Skin of body (tissue), 2 donors: ENCODE results near the gene BMP7. TPM values are rescaled to one million over a fixed set of nuclear protein-coding genes. Genes with fewer than 3 reads are reported as not detected.

Experiments
- DNase-seq: peaks from one replicate; lab custom pipeline; 2025; lab: John Stamatoyannopoulos, UW
- total RNA-seq: library from RNA; depleted of rRNA; stranded (reverse); fragments of >200 nt; gene quantifications from one replicate; pipeline ENCODE4 v1.2.3, GENCODE V29; 2014

Gene BMP7
- 15.0 TPM for total RNA-seq

- no peak for DNase-seq
These were observed at the start of gene BMP7 for GRCh38 chr20:57266291-57267157. Gene BMP7 (minus strand): TSS chr20:57266641. CDS start chr20:57266122, 519 bp downstream.

- no peak for DNase-seq
These were observed 49.6 kb upstream of the BMP7 start for GRCh38 chr20:57315976-57316480.

GRCh38 chr20:57315083-57315975 lies 48.9 kb upstream of the BMP7 start:
- DNase-seq, result no peak

- DNase-seq, result no peak
These were observed 47.5 kb upstream of the BMP7 start for GRCh38 chr20:57313951-57314350.

GRCh38 chr20:57313230-57313629 lies 46.8 kb upstream of the BMP7 start:
- DNase-seq, result no peak

- DNase-seq, result no peak
These were observed 45.7 kb upstream of the BMP7 start for GRCh38 chr20:57312138-57312537.

- no peak for DNase-seq
These were observed 44.5 kb upstream of the BMP7 start for GRCh38 chr20:57310821-57311514.

GRCh38 chr20:57309544-57310115 lies 43.2 kb upstream of the BMP7 start:
- peak; percentile 18 for DNase-seq

- no peak for DNase-seq
These were observed 42.2 kb upstream of the BMP7 start for GRCh38 chr20:57308451-57309271.

GRCh38 chr20:57306747-57307146 lies 40.3 kb upstream of the BMP7 start:
- DNase-seq, result no peak

GRCh38 chr20:57301026-57301425 lies 34.6 kb upstream of the BMP7 start:
- no peak for DNase-seq

- no peak for DNase-seq
These were observed 32.0 kb upstream of the BMP7 start for GRCh38 chr20:57298457-57298856.

GRCh38 chr20:57294550-57294949 lies 28.1 kb upstream of the BMP7 start:
- no peak for DNase-seq

GRCh38 chr20:57293995-57294394 lies 27.6 kb upstream of the BMP7 start:
- DNase-seq, result no peak

- DNase-seq, result no peak
These were observed 26.2 kb upstream of the BMP7 start for GRCh38 chr20:57292611-57293010.

GRCh38 chr20:57291694-57292093 lies 25.3 kb upstream of the BMP7 start:
- DNase-seq, result no peak

- DNase-seq, result no peak
These were observed 24.6 kb upstream of the BMP7 start for GRCh38 chr20:57291003-57291402.

- DNase-seq, result no peak
These were observed 23.7 kb upstream of the BMP7 start for GRCh38 chr20:57290178-57290484.

- DNase-seq, result no peak
These were observed 23.1 kb upstream of the BMP7 start for GRCh38 chr20:57289391-57290177.
